Keratinocyte (primary cell): ENCODE results near the gene TM9SF2. TPM values are rescaled to one million over a fixed set of nuclear protein-coding genes. Genes with fewer than 3 reads are reported as not detected.

Experiments
- DNase-seq: peaks from one replicate; pipeline ENCODE4 v3.0.0-alpha.2; 2011; ENCODE audit warnings: low read depth, missing footprints, low spot score
- FAIRE-seq: peaks from 2 replicates; lab custom pipeline; 2011; peaks lifted over from hg19 to GRCh38; lab: Jason Lieb, UNC
- H2AFZ ChIP-seq: 2 replicates; pipeline ENCODE4 v1.6.0; 2012; ENCODE audit warnings: low read length, control low read depth, inconsistent platforms; ENCODE audit not compliant: control insufficient read depth
- H3K27ac ChIP-seq: 2 replicates; pipeline ENCODE4 v1.5.1; 2011; ENCODE audit warnings: low read length; ENCODE audit not compliant: control insufficient read depth, insufficient read depth
- H3K27me3 ChIP-seq: 3 replicates; pipeline ENCODE4 v1.6.0; 2011; ENCODE audit warnings: low read length; ENCODE audit not compliant: control insufficient read depth, insufficient read depth; ENCODE audit errors: extremely low read depth
- H3K36me3 ChIP-seq, 2 experiments: 2 replicates in 1 of 2; 3 replicates in 1 of 2; pipeline ENCODE4 v1.5.1; 2011; ENCODE audit warnings: low read length in 2 of 2, mild to moderate bottlenecking in 1 of 2; ENCODE audit not compliant: control insufficient read depth in 2 of 2, insufficient read depth in 2 of 2; ENCODE audit errors: extremely low read depth in 1 of 2
- H3K4me1 ChIP-seq: 3 replicates; pipeline ENCODE4 v1.5.1; 2011; ENCODE audit warnings: low read length; ENCODE audit not compliant: control insufficient read depth, insufficient read depth; ENCODE audit errors: extremely low read depth
- H3K4me2 ChIP-seq: 3 replicates; pipeline ENCODE4 v1.6.0; 2011; ENCODE audit warnings: low read depth, low read length; ENCODE audit not compliant: control insufficient read depth, insufficient read depth; ENCODE audit errors: extremely low read depth
- H3K4me3 ChIP-seq, 3 experiments: fragments of 200-600 bp in 1 of 3; sonication (generic) in 1 of 3; 2 replicates in 2 of 3; 3 replicates in 1 of 3; pipeline ENCODE4 v1.5.1; 2011 to 2016; ENCODE audit warnings: low read length in 3 of 3, mild to moderate bottlenecking in 3 of 3, control low read depth in 2 of 3, inconsistent platforms in 1 of 3, low read depth in 1 of 3, mixed read lengths in 1 of 3, mixed run types in 1 of 3, moderate library complexity in 1 of 3; ENCODE audit not compliant: control insufficient read depth in 2 of 3, insufficient read depth in 2 of 3; ENCODE audit errors: extremely low read depth in 1 of 3
- H3K79me2 ChIP-seq: 2 replicates; pipeline ENCODE4 v1.6.0; 2012; ENCODE audit warnings: low read length; ENCODE audit not compliant: control insufficient read depth, insufficient read depth
- H3K9ac ChIP-seq: 3 replicates; pipeline ENCODE4 v1.6.0; 2011; ENCODE audit warnings: low read length; ENCODE audit not compliant: control insufficient read depth, insufficient read depth; ENCODE audit errors: extremely low read depth
- H3K9me1 ChIP-seq: 3 replicates; pipeline ENCODE4 v1.6.0; 2011; ENCODE audit warnings: low read length; ENCODE audit not compliant: control insufficient read depth, insufficient read depth; ENCODE audit errors: extremely low read depth
- H3K9me3 ChIP-seq: 2 replicates; pipeline ENCODE4 v1.5.1; 2012; ENCODE audit warnings: low read depth, low read length; ENCODE audit not compliant: control insufficient read depth
- H4K20me1 ChIP-seq: 3 replicates; pipeline ENCODE4 v1.6.0; 2011; ENCODE audit warnings: low read length; ENCODE audit not compliant: control insufficient read depth, insufficient read depth; ENCODE audit errors: extremely low read depth
- EZH2 ChIP-seq: IDR thresholded peaks from one replicate; pipeline ENCODE4 v1.6.1; 2012; ENCODE audit warnings: inconsistent platforms, mild to moderate bottlenecking, low read length, moderate library complexity
- dilution Hi-C: fragments of 300-500 bp; cut with MboI; formaldehyde crosslinking; loops from one replicate; pipeline ENCODE4 v1.7.0; 2020; ENCODE audit warnings: low sequenced_read_pairs; ENCODE audit not compliant: extremely low pct_ligation_motif_present
- polyA plus RNA-seq, 5 experiments: library from polyadenylated mRNA; depleted of rRNA in 3 of 5; stranded (reverse) in 3 of 5; stranded (forward) in 1 of 5; unstranded in 1 of 5; fragments of >200 nt; gene quantifications; 1 replicate in 1 of 5; 2 replicates in 3 of 5; 3 replicates in 1 of 5; pipeline versions ENCODE4 v1.2.1 to v1.2.3, GENCODE V29; 2011 to 2012; ENCODE audit warnings: missing spikeins in 2 of 5, low read depth in 1 of 5, low replicate concordance in 1 of 5
- TF ChIP-seq, protein P1 (sequence below), 3 experiments: IDR thresholded peaks in 1 of 3; conservative IDR thresholded peaks in 1 of 3; optimal IDR thresholded peaks in 1 of 3; 2 replicates in 2 of 3; 3 replicates in 1 of 3; pipeline versions ENCODE3 to v1.5.1; 2011; ENCODE audit warnings: low read length in 3 of 3, mild to moderate bottlenecking in 3 of 3, moderate library complexity in 2 of 3, control low read depth in 1 of 3, inconsistent platforms in 1 of 3; ENCODE audit not compliant: insufficient read depth in 2 of 3; ENCODE audit errors: extremely low read depth in 1 of 3

TM9SF2 gene
- polyA plus RNA-seq, 1 donor (not counting 4 experiments of a cell fraction or from before 2014, with no cell fraction given), result 134 TPM

DNA sequence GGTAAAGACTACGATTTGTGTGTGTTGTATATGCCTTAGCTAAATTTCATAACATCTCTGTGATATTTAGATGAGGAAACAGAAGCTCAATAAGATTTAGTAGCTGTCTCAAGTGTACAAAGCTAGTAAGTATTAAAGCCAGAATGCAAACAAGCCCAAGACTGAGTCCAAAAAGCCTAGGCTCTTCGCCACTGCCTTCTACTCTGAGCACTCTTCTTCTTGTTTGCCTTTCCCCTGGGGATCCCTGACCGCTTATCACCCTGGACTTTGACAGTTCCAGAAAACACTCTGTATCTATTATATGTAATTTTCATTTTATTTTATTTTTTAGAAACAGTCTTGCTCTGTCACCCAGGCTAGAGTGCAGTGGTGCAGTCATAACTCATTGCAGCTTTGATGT lies 5.8 kb downstream of the TM9SF2 start:
- Histone ChIP-seq H3K4me2 (no peak overlapping the region), H4K20me1 (no peaks in the 10 kb centered on the region), H2AFZ (no peak overlapping the region), H3K27me3 (no peaks in the 10 kb centered on the region), H3K9me1 (no peaks in the 10 kb centered on the region), H3K4me1 (peaks cover 27% of the 10 kb centered on the region), H3K36me3 (peaks cover 8 to 11% of the 10 kb centered on the region in 2 experiments), H3K9ac (no peak overlapping the region), H3K79me2 (peaks cover 100% of the 10 kb centered on the region), H3K4me3 (no peak overlapping the region), H3K9me3 (peaks cover 8% of the 10 kb centered on the region), H3K27ac (no peak overlapping the region)
- FAIRE-seq, result no peak
- DNase-seq, result no peak
- no peak for TF ChIP-seq EZH2
- TF ChIP-seq, protein P1, sequence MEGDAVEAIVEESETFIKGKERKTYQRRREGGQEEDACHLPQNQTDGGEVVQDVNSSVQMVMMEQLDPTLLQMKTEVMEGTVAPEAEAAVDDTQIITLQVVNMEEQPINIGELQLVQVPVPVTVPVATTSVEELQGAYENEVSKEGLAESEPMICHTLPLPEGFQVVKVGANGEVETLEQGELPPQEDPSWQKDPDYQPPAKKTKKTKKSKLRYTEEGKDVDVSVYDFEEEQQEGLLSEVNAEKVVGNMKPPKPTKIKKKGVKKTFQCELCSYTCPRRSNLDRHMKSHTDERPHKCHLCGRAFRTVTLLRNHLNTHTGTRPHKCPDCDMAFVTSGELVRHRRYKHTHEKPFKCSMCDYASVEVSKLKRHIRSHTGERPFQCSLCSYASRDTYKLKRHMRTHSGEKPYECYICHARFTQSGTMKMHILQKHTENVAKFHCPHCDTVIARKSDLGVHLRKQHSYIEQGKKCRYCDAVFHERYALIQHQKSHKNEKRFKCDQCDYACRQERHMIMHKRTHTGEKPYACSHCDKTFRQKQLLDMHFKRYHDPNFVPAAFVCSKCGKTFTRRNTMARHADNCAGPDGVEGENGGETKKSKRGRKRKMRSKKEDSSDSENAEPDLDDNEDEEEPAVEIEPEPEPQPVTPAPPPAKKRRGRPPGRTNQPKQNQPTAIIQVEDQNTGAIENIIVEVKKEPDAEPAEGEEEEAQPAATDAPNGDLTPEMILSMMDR (optimal IDR thresholded peaks at IDR 0.05 in 1 of 3, IDR thresholded peaks at IDR 0.05 in 1 of 3, conservative IDR thresholded peaks at IDR 0.05 in 1 of 3; ENCODE audit: extremely low read depth in 1 of 3, insufficient read depth in 2 of 3, low read length in 3 of 3), result no peak
- dilution Hi-C loops, result no loop called here

- H3K79me2 ChIP-seq, result peaks cover 100% of the 10 kb centered on the region
- no peaks in the 10 kb centered on the region for H3K27me3 ChIP-seq
- no peaks in the 10 kb centered on the region for H4K20me1 ChIP-seq
- peaks cover 24% of the 10 kb centered on the region for H3K4me1 ChIP-seq
- H3K36me3 ChIP-seq, result peaks cover 8 to 11% of the 10 kb centered on the region in 2 experiments
- DNase-seq (no peak), FAIRE-seq (no peak)
- TF ChIP-seq, protein P1 (optimal IDR thresholded peaks at IDR 0.05 in 1 of 3, IDR thresholded peaks at IDR 0.05 in 1 of 3, conservative IDR thresholded peaks at IDR 0.05 in 1 of 3; ENCODE audit: extremely low read depth in 1 of 3, insufficient read depth in 2 of 3, low read length in 3 of 3), result no peak
- TF ChIP-seq EZH2, result no peak
- dilution Hi-C loops, result no loop called here
- H3K9me3 ChIP-seq, result peaks cover 8% of the 10 kb centered on the region
- H3K4me2 ChIP-seq, result no peak overlapping the region
- H3K9me1 ChIP-seq, result no peaks in the 10 kb centered on the region
- no peak overlapping the region for H3K4me3 ChIP-seq
- no peak overlapping the region for H3K9ac ChIP-seq
- no peak overlapping the region for H2AFZ ChIP-seq
- H3K27ac ChIP-seq, result no peak overlapping the region
Observed at GRCh38 chr13:99507551-99507950, 6.3 kb downstream of the TM9SF2 start.
